HG03103 (cell line): Measurements from ENCODE around the gene SOWAHB.

ENCODE experiments used
- ATAC-seq: cut with Tn5 transposase; IDR thresholded peaks from one replicate; pipeline ENCODE4 v1.9.1; 2021; ENCODE audit warnings: low read depth; ENCODE audit not compliant: unreplicated experiment

Gene SOWAHB

GRCh38 chr4:76856243-76857073 lies 41.5 kb downstream of the SOWAHB start:
- ATAC-seq, result no peak

GRCh38 chr4:76854858-76855257 lies 43.1 kb downstream of the SOWAHB start:
- no peak for ATAC-seq

GRCh38 chr4:76851375-76851774 lies 46.6 kb downstream of the SOWAHB start:
- ATAC-seq, result no peak

GRCh38 chr4:76850010-76850441 lies 47.9 kb downstream of the SOWAHB start:
- ATAC-seq, result no peak
